LNCAP (cell line): ENCODE measurements around the gene TMEM18.

Experiments used
- TF ChIP-seq, protein P1 (sequence below): fragments of 450-650 bp; IDR thresholded peaks from 2 replicates; pipeline ENCODE4 v1.5.1; 2017; ENCODE audit warnings: mild to moderate bottlenecking

The TMEM18 gene

DNA sequence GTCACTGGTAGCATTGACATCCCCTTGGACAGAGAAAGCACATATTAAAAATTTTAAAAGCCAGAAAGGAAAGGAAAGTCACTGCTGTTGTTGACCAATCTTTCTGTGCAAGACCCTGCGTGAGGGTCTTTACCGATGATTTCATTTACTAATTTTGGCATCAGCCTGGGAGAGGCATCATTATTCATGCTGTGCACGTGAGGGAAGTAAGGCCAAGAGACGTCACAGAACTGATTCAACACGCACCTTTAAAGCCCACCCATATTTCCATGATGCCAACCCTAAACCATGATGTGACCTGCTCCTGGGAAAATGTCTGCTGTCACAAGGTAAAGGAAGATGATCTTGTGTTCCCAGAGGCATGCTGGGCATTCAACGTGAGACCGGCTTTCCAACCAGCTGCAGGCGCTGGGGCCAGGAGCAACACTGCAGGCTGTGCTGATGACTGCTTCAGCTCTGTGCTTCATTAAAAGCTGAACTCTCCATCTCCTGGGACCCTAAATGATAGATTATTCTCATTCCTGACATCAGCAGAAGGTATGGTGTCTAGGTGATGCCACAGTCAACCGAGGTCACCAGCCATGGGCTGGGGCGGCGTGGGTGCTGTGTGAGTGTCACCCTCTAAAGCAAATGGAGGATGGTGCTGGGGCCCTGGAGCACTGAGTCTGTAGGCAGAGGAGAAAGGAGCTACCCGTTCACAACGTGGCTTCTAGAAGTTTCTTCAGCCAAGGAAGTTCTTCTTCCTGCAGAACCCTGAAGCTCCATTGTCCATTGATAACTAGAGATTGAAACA is 53.9 kb downstream of the TMEM18 start:
- TF ChIP-seq, protein P1, sequence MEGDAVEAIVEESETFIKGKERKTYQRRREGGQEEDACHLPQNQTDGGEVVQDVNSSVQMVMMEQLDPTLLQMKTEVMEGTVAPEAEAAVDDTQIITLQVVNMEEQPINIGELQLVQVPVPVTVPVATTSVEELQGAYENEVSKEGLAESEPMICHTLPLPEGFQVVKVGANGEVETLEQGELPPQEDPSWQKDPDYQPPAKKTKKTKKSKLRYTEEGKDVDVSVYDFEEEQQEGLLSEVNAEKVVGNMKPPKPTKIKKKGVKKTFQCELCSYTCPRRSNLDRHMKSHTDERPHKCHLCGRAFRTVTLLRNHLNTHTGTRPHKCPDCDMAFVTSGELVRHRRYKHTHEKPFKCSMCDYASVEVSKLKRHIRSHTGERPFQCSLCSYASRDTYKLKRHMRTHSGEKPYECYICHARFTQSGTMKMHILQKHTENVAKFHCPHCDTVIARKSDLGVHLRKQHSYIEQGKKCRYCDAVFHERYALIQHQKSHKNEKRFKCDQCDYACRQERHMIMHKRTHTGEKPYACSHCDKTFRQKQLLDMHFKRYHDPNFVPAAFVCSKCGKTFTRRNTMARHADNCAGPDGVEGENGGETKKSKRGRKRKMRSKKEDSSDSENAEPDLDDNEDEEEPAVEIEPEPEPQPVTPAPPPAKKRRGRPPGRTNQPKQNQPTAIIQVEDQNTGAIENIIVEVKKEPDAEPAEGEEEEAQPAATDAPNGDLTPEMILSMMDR = no peak

DNA sequence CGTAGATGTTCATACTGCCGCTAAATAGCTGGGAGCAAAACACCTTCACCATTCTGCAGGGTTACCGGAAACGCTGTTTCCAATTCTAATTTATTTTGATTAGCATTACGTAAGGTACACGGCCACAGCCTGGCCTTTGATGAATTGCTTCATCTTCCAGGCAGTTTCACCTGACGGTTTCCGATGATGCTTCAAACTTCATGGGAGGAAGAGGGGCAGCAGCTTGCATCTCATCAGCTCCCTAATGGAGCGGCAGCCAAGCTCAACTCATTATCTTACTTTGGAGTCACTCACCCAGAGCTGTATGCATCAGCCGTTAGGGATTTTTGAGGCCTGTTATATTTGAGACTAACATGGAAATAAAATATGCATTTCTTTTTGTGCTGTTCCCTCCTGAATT is 54.8 kb downstream of the TMEM18 start:
- TF ChIP-seq, protein P1 = no peak

DNA sequence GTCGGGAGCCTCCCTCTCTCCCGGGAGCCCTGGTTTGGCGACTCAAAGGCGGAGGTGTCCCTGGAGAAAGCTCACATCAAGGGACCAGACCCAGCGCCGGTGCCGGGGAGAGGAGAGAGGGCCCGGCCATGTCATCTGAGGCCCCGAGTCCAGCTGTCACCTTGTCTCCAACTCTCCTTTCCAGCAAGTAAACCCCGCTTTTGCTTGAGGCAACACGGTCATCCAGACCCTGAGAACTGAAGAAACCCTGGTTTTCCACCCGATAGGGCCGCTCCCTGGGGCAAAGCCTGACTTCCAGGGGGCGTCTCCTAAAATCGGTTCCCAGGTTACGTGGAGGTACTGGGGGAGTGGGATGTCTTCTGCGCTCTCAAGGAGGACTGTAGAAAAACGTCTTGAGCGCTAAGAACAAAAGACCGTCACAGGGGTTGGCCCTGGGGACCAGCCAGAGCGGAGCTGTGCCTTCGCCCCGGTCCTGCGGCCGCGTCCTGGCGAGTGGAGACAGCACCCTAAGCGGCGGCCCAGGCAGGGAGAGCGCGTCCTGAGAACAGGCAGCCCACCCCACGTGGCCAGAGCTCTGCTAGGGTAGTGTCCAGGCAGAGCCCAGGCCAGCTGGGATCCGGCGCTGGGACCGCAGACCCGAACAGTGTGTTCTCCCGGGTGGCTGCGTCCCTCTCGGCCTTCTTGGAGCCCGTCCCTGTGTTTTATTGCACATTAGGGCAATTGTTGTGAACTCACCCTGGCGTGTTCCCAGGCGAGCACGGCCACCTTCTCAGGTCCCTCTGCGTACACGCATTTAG is 55.7 kb downstream of the TMEM18 start:
- TF ChIP-seq, protein P1 = no peak

DNA sequence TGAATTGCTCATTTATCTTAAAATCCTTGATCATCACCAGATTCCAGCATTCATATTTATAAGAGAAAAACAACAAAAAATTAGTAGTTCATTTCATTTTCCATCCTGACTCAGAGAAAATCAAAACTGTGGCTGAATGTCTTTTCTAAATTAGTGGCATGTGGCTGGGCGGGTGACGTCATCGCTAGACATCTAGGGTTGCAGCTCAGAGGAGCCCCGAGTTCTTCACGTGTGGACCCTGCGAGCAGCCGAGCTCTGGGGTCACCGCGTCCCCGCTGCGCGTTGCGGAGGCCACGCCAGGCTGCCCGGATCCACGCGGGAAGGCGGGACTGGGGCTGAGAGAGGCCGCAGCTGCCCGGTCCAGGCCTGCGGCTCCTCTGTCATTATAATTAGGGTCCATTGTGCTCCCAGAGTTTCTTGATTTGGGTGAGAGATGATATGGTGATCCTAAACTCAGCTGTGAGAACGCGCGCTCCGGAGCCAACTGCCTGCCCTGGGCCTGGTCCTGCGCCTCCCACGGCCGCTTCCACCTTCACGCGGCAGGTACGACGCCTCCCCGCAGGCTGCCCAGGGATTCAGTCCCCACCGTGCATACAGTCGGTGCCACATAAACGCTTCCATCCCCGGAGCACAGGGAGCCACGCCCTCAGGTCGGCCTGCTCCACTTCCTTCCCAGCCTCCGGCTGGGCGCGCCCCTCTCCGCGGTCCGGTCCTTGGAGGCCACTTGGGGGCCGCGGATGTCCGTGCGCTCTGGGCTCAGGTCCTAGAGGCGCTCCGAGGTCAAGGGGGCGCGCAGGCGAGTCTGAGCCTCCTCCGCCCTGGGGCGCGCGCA is 56.5 kb downstream of the TMEM18 start:
- TF ChIP-seq, protein P1 = no peak

DNA sequence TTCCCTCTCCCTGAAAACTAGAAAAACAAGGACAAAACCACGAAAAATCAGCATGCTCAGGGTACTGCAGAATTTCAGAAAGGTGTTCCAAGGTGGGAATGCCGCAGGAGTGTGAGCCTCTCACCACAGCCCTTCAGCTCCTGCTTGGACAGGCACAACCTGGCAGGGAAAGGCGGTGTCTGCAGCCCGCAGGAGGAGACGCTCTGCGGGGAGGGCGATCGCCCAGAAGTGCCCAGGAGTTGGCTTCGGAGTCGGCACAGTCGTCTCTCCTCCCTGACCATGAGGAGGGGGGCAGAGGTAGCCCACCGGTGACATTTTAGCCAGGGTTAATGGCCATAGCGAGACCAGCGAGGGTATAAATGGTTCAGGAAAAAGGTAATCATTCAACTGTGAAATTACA is 57.2 kb downstream of the TMEM18 start:
- TF ChIP-seq, protein P1 = no peak

DNA sequence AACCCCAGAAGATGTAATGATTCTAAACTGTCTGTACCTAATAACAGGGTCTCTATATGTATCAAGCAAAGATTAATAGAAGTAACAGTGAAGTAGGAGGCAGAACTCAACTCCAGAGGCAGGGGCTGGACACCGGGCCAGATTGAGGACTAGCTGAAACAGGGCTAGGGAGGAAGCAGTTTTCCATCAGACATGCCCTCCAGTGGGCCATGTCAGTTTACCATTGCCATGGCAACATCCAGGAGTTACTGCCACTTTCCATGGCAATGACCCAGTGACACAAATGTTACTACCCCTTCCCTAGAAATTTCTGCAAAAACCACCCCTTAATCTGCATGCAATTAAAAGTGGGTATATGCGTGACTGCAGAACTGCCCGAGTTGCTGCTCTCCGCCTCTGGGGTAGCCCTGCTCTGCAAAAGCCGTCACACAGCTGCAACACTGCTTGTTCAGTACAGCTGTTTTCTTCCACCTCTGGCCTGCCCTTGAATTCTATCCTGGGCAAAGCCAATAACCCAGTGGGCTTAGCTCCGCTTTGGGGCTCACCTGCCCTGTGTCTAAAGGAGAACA is 58.7 kb downstream of the TMEM18 start:
- TF ChIP-seq, protein P1 = no peak

DNA sequence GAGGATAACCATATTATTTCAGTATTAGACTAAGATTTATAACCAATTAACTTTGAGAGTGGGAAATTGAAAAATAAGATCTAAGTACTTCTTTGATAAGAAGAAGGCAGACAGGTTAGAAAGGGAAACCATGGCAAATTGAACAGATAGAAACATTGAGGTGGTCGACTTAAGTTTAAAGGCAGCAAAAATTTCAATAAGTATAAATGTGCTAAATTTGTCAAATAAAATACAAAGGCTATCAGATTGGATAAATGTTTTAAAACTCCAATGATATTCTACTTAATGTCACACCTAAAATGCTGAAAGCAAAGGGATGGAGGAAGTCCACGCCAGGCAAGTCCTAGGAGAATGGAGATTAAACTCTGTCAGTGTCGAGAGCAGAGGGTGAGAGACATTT is 59.2 kb downstream of the TMEM18 start:
- TF ChIP-seq, protein P1 = no peak
